Adrenal gland (tissue), 12 donors: ENCODE results near the gene ZRANB1. TPM values are rescaled to one million over a fixed set of nuclear protein-coding genes. Genes with fewer than 3 reads are reported as not detected.
A peak's percentile ranks its signal among the peaks of the same experiment; 100 is the strongest.

ENCODE experiments used
- DNase-seq, 7 donors: peaks; one replicate each; pipeline ENCODE4 v3.0.0-alpha.2; 2019 to 2020
- H3K27ac ChIP-seq, 5 donors: fragments of 200-600 bp; sonication (generic) in 4 of 5; 1 replicate in 3 of 5; 2 replicates in 2 of 5; pipeline versions ENCODE4 v1.5.1 to v1.8.0; 2016 to 2020; ENCODE audit warnings: mild to moderate bottlenecking in 1 of 5
- H3K27me3 ChIP-seq: fragments of 200-600 bp; 2 replicates; pipeline ENCODE4 v1.8.0; 2021
- H3K36me3 ChIP-seq, 2 donors: fragments of 200-600 bp; replicated peaks in 1 of 2; 1 replicate in 1 of 2; 2 replicates in 1 of 2; pipeline versions ENCODE4 v1.5.1 to v1.8.0; 2018 to 2022
- H3K4me1 ChIP-seq, 2 donors: fragments of 200-600 bp; replicated peaks in 1 of 2; 1 replicate in 1 of 2; 2 replicates in 1 of 2; pipeline versions ENCODE4 v1.5.1 to v1.8.0; 2018 to 2021
- H3K4me3 ChIP-seq, 4 donors: fragments of 200-600 bp; sonication (generic) in 3 of 4; one replicate each; pipeline ENCODE4 v1.5.1; 2016 to 2018
- H3K9me3 ChIP-seq, 3 donors: fragments of 200-600 bp; sonication (generic) in 1 of 3; replicated peaks in 1 of 3; 1 replicate in 2 of 3; 2 replicates in 1 of 3; pipeline versions ENCODE4 v1.5.1 to v1.8.0; 2016 to 2021
- CTCF ChIP-seq, 6 experiments: fragments of 450-650 bp in 4 of 6; fragments of 200-600 bp in 2 of 6; sonication (generic) in 1 of 6; IDR thresholded peaks; 1 replicate in 5 of 6; 2 replicates in 1 of 6; pipeline versions ENCODE4 v1.5.1 to v1.8.0; 2016 to 2021; ENCODE audit warnings: antibody characterized with exemption in 6 of 6, mild to moderate bottlenecking in 2 of 6, moderate library complexity in 1 of 6
- POLR2A ChIP-seq, 2 donors: fragments of 450-650 bp; IDR thresholded peaks; one replicate each; pipeline ENCODE4 v1.6.1; 2017; ENCODE audit warnings: antibody characterized with exemption in 2 of 2, mild to moderate bottlenecking in 2 of 2, moderate library complexity in 1 of 2
- WGBS, 4 donors: extraction: QIAGEN DNeasy Blood & Tissue Kit in 2 of 4; methylation state at CpG; one replicate each; pipeline versions ENCODE4 v1.1.5 to v1.1.7; 2013 to 2017; 5-methylcytosine and 5-hydroxymethylcytosine counted together
- intact Hi-C, 2 donors: fragments of 100-400 bp; cut with DNase I; formaldehyde crosslinking; loops; one replicate each; pipeline versions ENCODE4 v1.14.1 to v1.15.0; 2022 to 2023
- polyA plus RNA-seq, 3 donors: library from polyadenylated mRNA; stranded (reverse); fragments of 200-250 nt in 2 of 3; fragments of 350-450 nt in 1 of 3; fragmentation: Illumina TruSeq in 1 of 3; extraction: RNeasy Lipid Tissue Mini Kit (QIAGEN cat#74804) in 1 of 3; gene quantifications; one replicate each; pipeline ENCODE4 v1.2.3, GENCODE V29; 2013 to 2014
- total RNA-seq, 9 donors: library from RNA; depleted of rRNA in 4 of 9; stranded (reverse); fragments of >200 nt in 4 of 9; fragments of 120-200 nt in 1 of 9; fragmentation: NEBNext Ultra II Directional in 1 of 9; extraction: Animal tissue kit (Norgen Biotek cat#: 25700) in 1 of 9; gene quantifications; one replicate each; pipeline versions ENCODE4 v1.1.0 to v1.2.4, GENCODE V29; 2013 to 2023
- donor health status: healthy with polysubstance abuse.
- donor health status: Bipolar disorder and iron deficiency.
- donor health status: DM: yes; HTN: yes; CAD: no.
- donor health status: DM: no; HTN: no; CAD: no.
- donor health status: DM: no; HTN: no; CAD: no.
- donor health status: DM: yes; HTN: yes; CAD: no.

ZRANB1 gene
- total and polyA plus RNA-seq, 12 donors = 20.2 to 64.7 (median 38.0) TPM

- peak; percentile 60 to 92 (median 79) for DNase-seq
- intact Hi-C loops = no loop called here
- H3K27ac ChIP-seq = peak overlapping the region in 3 of 5 donors; percentile 2 to 52 (median 29)
These were observed 38.8 kb upstream of the ZRANB1 start for GRCh38 chr10:124903111-124903510.

GRCh38 chr10:124904796-124905195 is 37.1 kb upstream of the ZRANB1 start:
- TF ChIP-seq CTCF (IDR thresholded peaks at IDR 0.05) (no peak), POLR2A (IDR thresholded peaks at IDR 0.05) (no peak)
- Histone ChIP-seq H3K36me3 (no peaks in the 10 kb centered on the region), H3K27me3 (no peaks in the 10 kb centered on the region), H3K4me3 (no peak overlapping the region), H3K4me1 (peaks cover 0 to 3% of the 10 kb centered on the region in 2 donors), H3K27ac (no peak overlapping the region), H3K9me3 (no peaks in the 10 kb centered on the region)
- intact Hi-C loops = no loop called here
- WGBS, 4 donors = 95 to 98% (median 97%) methylated on average over 2 of the region's 2 CpGs
- DNase-seq = no peak

More at GRCh38 chr10:124903111-124903510, 38.8 kb upstream of the ZRANB1 start:
- TF ChIP-seq CTCF (IDR thresholded peaks at IDR 0.05) (no peak), POLR2A (IDR thresholded peaks at IDR 0.05) (no peak)
- H3K9me3 ChIP-seq = no peaks in the 10 kb centered on the region
- no peaks in the 10 kb centered on the region for H3K27me3 ChIP-seq
- WGBS, 4 donors = 13 to 17% (median 14%) methylated on average over 2 of the region's 2 CpGs
- no peak overlapping the region for H3K4me3 ChIP-seq
- peaks cover 0 to 3% of the 10 kb centered on the region in 2 donors for H3K4me1 ChIP-seq
- H3K36me3 ChIP-seq = no peaks in the 10 kb centered on the region

GRCh38 chr10:124906551-124907001 is 35.3 kb upstream of the ZRANB1 start:
- H3K4me3 ChIP-seq = no peak overlapping the region
- H3K36me3 ChIP-seq = no peaks in the 10 kb centered on the region
- H3K9me3 ChIP-seq = no peaks in the 10 kb centered on the region
- peak in 1 of 7 donors; percentile 50 for DNase-seq
- intact Hi-C loops = no loop called here
- H3K27ac ChIP-seq = no peak overlapping the region
- H3K4me1 ChIP-seq = peaks cover 0 to 8% of the 10 kb centered on the region in 2 donors
- TF ChIP-seq CTCF (IDR thresholded peaks at IDR 0.05) = no peak
- no peak for TF ChIP-seq POLR2A (IDR thresholded peaks at IDR 0.05)
- 70 to 75% (median 73%) methylated on average over 9 of the region's 9 CpGs for WGBS, 4 donors
- no peaks in the 10 kb centered on the region for H3K27me3 ChIP-seq

GRCh38 chr10:124909563-124909962 is 32.4 kb upstream of the ZRANB1 start:
- intact Hi-C loops = no loop called here
- no peak for TF ChIP-seq POLR2A (IDR thresholded peaks at IDR 0.05)
- no peak for TF ChIP-seq CTCF (IDR thresholded peaks at IDR 0.05)
- WGBS, 4 donors = 86 to 98% (median 90%) methylated on average over 6 to 8 of the region's 8 CpGs
- no peak overlapping the region for H3K27ac ChIP-seq
- H3K36me3 ChIP-seq = no peaks in the 10 kb centered on the region
- DNase-seq = peak in 1 of 7 donors; percentile 42
- H3K4me3 ChIP-seq = no peak overlapping the region
- H3K4me1 ChIP-seq = peaks cover 12 to 23% of the 10 kb centered on the region in 2 donors
- H3K27me3 ChIP-seq = no peaks in the 10 kb centered on the region
- no peaks in the 10 kb centered on the region for H3K9me3 ChIP-seq
